DMS114 treated with DMSO at 0.1 percent for 48 hours (cell line): ENCODE data around the gene RGS17.
A peak's percentile ranks its signal among the peaks of the same experiment; 100 is the strongest.
"Not testable (repeated sequence)": the region's sequence is repeated elsewhere in the genome, so short reads cannot be mapped to it uniquely, and the experiment has no call there.

ENCODE experiments used
- DNase-seq: peaks from one replicate; lab custom pipeline; 2025; ENCODE audit not compliant: unreplicated experiment; lab: John Stamatoyannopoulos, UW

Gene RGS17

GRCh38 chr6:152993847-152994246 is 137.2 kb downstream of the RGS17 start:
- DNase-seq = no peak

- no peak for DNase-seq
These were observed 137.7 kb downstream of the RGS17 start for GRCh38 chr6:152993431-152993830.

- no peak for DNase-seq
These were observed 144.1 kb downstream of the RGS17 start for GRCh38 chr6:152986978-152987377.

- DNase-seq = not testable (repeated sequence)
These were observed 145.8 kb downstream of the RGS17 start for GRCh38 chr6:152985300-152985699.

GRCh38 chr6:152984513-152984872 is 146.6 kb downstream of the RGS17 start:
- no peak for DNase-seq

- no peak for DNase-seq
These were observed 147.2 kb downstream of the RGS17 start for GRCh38 chr6:152983637-152984512.

GRCh38 chr6:152982904-152983636 is 148.0 kb downstream of the RGS17 start, which contains the start of gene FBXO5:
Gene FBXO5 (minus strand): TSS chr6:152983041. CDS start chr6:152982959, 82 bp downstream.
- peak; percentile 79 for DNase-seq

GRCh38 chr6:152981989-152982903 is 148.8 kb downstream of the RGS17 start:
- DNase-seq = no peak

GRCh38 chr6:152981219-152981618 is 149.9 kb downstream of the RGS17 start:
- DNase-seq = no peak

- DNase-seq = no peak
These were observed 150.4 kb downstream of the RGS17 start for GRCh38 chr6:152980656-152981055.

- no peak for DNase-seq
These were observed 152.0 kb downstream of the RGS17 start for GRCh38 chr6:152979116-152979515.

- no peak for DNase-seq
These were observed 153.0 kb downstream of the RGS17 start for GRCh38 chr6:152978058-152978457.

- DNase-seq = no peak
These were observed 153.5 kb downstream of the RGS17 start for GRCh38 chr6:152977556-152977955.

- DNase-seq = no peak
These were observed 154.3 kb downstream of the RGS17 start for GRCh38 chr6:152976749-152977148.

GRCh38 chr6:152975204-152975915 is 155.7 kb downstream of the RGS17 start:
- DNase-seq = no peak

GRCh38 chr6:152973916-152974315 is 157.2 kb downstream of the RGS17 start:
- no peak for DNase-seq

- DNase-seq = no peak
These were observed 161.2 kb downstream of the RGS17 start for GRCh38 chr6:152969688-152970418.

GRCh38 chr6:152966168-152966894 is 164.8 kb downstream of the RGS17 start:
- not testable (repeated sequence) for DNase-seq

- DNase-seq = no peak
These were observed 171.7 kb downstream of the RGS17 start for GRCh38 chr6:152959333-152959732.
